ENCODE data around the gene RGS10.
"Not testable (repeated sequence)": the region's sequence is repeated elsewhere in the genome, so short reads cannot be mapped to it uniquely, and the experiment has no call there.

The RGS10 gene

GRCh38 chr10:119562097-119562496, 19.6 kb upstream of the RGS10 start:
- H3K4me3 Mint-ChIP-seq, result no peak overlapping the region
- no peak overlapping the region for H3K27ac Mint-ChIP-seq
- H3K27me3 Mint-ChIP-seq (ENCODE audit: low read depth, poor library complexity), result peaks cover 3% of the 10 kb centered on the region
- no peak for DNase-seq
- H3K9me3 Mint-ChIP-seq, result peaks cover 8% of the 10 kb centered on the region
- TF ChIP-seq CTCF (IDR thresholded peaks at IDR 0.05), result no peak
- no peaks in the 10 kb centered on the region for H3K4me1 Mint-ChIP-seq
- H3K36me3 Mint-ChIP-seq (ENCODE audit: low read depth), result no peaks in the 10 kb centered on the region

- DNase-seq; H3K9me3 Mint-ChIP-seq; H3K36me3 Mint-ChIP-seq (ENCODE audit: low read depth); H3K27me3 Mint-ChIP-seq (ENCODE audit: low read depth, poor library complexity); H3K27ac Mint-ChIP-seq; H3K4me1 Mint-ChIP-seq; H3K4me3 Mint-ChIP-seq: not testable (repeated sequence)
Observed at GRCh38 chr10:119559511-119559910, 17.0 kb upstream of the RGS10 start.

DNA sequence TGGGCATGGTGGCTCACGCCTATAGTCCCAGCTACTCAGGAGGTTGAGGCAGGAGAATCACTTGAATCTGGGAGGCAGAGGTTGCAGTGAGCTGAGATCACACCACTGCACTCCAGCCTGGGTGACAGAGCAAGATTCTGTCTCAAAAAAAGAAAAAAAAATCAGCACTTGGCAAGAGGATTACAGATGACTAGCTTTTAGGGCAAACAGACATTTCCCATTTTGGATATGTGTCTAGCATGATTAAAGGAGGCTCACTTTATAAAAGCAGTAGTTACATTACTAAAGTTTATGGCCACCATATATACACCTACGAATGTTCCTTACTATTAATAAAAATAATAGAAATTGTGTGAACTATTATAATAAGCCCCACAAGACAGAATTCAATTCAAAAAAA, 13.6 kb upstream of the RGS10 start:
- H3K4me1 Mint-ChIP-seq, result peaks cover 11% of the 10 kb centered on the region
- DNase-seq; H3K4me3 Mint-ChIP-seq; H3K9me3 Mint-ChIP-seq; H3K36me3 Mint-ChIP-seq (ENCODE audit: low read depth); H3K27me3 Mint-ChIP-seq (ENCODE audit: low read depth, poor library complexity); H3K27ac Mint-ChIP-seq: not testable (repeated sequence)

- H3K4me1 Mint-ChIP-seq, result peaks cover 11% of the 10 kb centered on the region
- peaks cover 8% of the 10 kb centered on the region for H3K27me3 Mint-ChIP-seq (ENCODE audit: low read depth, poor library complexity)
- no peak overlapping the region for H3K4me3 Mint-ChIP-seq
- TF ChIP-seq CTCF (IDR thresholded peaks at IDR 0.05), result no peak
- DNase-seq, result no peak
- no peak overlapping the region for H3K27ac Mint-ChIP-seq
- H3K36me3 Mint-ChIP-seq (ENCODE audit: low read depth), result no peaks in the 10 kb centered on the region
- peaks cover 3% of the 10 kb centered on the region for H3K9me3 Mint-ChIP-seq
Observed at GRCh38 chr10:119555178-119555784, 12.8 kb upstream of the RGS10 start.

DNA sequence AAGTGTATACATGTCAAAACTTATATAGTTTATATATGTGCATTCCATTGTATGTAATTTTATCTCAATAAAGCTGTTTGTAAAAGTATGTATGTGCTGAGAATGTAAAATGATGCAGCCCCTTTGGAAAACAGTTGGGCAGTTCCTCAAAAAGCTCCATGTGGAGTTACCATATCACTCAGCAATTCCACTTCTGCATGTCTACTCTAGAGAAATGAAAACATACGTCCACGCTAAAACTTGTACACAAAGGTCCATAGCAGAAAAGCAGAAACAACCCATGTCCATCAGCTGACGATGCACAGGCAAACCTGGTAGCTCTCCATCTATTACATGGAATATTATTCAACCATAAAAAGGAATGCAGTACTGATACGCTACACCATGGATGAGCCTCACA, 8.3 kb upstream of the RGS10 start:
- no peak for DNase-seq
- H3K27me3 Mint-ChIP-seq (ENCODE audit: low read depth, poor library complexity), result peaks cover 29% of the 10 kb centered on the region
- no peak overlapping the region for H3K27ac Mint-ChIP-seq
- no peak for TF ChIP-seq CTCF (IDR thresholded peaks at IDR 0.05)
- H3K4me1 Mint-ChIP-seq, result peaks cover 18% of the 10 kb centered on the region
- H3K9me3 Mint-ChIP-seq, result peaks cover 5% of the 10 kb centered on the region
- no peak overlapping the region for H3K4me3 Mint-ChIP-seq
- no peaks in the 10 kb centered on the region for H3K36me3 Mint-ChIP-seq (ENCODE audit: low read depth)

GRCh38 chr10:119549247-119549999, 6.9 kb upstream of the RGS10 start:
- peaks cover 14% of the 10 kb centered on the region for H3K4me1 Mint-ChIP-seq
- H3K9me3 Mint-ChIP-seq, result peaks cover 5% of the 10 kb centered on the region
- no peak overlapping the region for H3K27ac Mint-ChIP-seq
- no peak overlapping the region for H3K4me3 Mint-ChIP-seq
- no peak for TF ChIP-seq CTCF (IDR thresholded peaks at IDR 0.05)
- peaks cover 42% of the 10 kb centered on the region for H3K27me3 Mint-ChIP-seq (ENCODE audit: low read depth, poor library complexity)
- DNase-seq, result no peak
- H3K36me3 Mint-ChIP-seq (ENCODE audit: low read depth), result no peaks in the 10 kb centered on the region

DNA sequence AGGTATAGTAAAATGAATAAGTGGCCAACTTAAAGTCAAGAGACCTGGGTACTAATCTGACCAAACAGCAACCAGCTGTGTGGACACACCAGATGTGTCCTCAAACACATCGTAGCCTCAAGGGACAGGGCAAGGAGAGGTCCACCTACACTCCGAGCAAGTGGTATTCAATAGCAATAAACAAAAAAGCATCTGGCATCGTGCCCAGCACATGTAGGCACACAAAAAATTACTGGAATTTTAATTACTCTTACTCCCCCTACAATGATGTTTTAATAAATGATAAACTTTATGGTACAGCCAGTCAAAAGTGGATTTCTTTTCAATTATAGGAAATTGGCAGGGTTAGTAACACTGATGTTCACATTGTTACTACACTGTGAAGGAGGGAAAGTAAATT, 3.5 kb upstream of the RGS10 start:
- Mint-ChIP-seq H3K9me3 (peaks cover 5% of the 10 kb centered on the region), H3K27me3 (ENCODE audit: low read depth, poor library complexity) (peaks cover 68% of the 10 kb centered on the region), H3K4me3 (no peak overlapping the region)

More for the DNA sequence above, 3.5 kb upstream of the RGS10 start:
- Mint-ChIP-seq H3K36me3 (ENCODE audit: low read depth) (no peaks in the 10 kb centered on the region), H3K27ac (no peak overlapping the region), H3K4me1 (peaks cover 27% of the 10 kb centered on the region)
- no peak for TF ChIP-seq CTCF (IDR thresholded peaks at IDR 0.05)
- no peak for DNase-seq

Measured in nephron progenitor cell (in vitro differentiated cells).